ENCODE measurements around the gene DENND1A. TPM values are rescaled to one million over a fixed set of nuclear protein-coding genes. Genes with fewer than 3 reads are reported as not detected.

DENND1A gene
- total and polyA plus RNA-seq, 4 donors, result 7.9 to 22.0 (median 13.9) TPM

DNA sequence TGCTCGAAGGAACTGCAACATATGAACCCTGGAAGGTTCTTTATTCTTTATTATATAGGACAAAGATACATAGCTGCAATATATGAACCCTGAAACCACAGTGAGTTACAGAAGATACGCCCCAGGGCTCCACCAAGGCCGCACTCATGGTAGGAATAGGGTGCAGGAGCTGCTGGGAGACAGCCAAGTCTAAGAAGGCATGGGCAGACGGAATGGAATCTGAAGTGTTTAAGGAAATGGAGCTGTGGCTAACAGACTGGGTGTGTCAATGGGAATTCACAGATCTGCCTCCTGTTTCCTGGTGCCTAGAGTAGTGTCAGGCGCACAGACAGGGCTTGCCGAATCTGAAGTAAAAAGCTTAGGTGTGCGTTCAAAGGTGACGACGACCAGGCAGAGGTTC is 286.4 kb downstream of the DENND1A start (continued):
- TF ChIP-seq, protein P1, sequence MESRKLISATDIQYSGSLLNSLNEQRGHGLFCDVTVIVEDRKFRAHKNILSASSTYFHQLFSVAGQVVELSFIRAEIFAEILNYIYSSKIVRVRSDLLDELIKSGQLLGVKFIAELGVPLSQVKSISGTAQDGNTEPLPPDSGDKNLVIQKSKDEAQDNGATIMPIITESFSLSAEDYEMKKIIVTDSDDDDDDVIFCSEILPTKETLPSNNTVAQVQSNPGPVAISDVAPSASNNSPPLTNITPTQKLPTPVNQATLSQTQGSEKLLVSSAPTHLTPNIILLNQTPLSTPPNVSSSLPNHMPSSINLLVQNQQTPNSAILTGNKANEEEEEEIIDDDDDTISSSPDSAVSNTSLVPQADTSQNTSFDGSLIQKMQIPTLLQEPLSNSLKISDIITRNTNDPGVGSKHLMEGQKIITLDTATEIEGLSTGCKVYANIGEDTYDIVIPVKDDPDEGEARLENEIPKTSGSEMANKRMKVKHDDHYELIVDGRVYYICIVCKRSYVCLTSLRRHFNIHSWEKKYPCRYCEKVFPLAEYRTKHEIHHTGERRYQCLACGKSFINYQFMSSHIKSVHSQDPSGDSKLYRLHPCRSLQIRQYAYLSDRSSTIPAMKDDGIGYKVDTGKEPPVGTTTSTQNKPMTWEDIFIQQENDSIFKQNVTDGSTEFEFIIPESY (IDR thresholded peaks at IDR 0.05), result no peak
- TF ChIP-seq JUND (IDR thresholded peaks at IDR 0.05), result no peak
- no peak for TF ChIP-seq TAF1 (conservative IDR thresholded peaks at IDR 0.05)
- no peak for TF ChIP-seq RXRA (IDR thresholded peaks at IDR 0.05)
- no peak for TF ChIP-seq EGR1 (IDR thresholded peaks at IDR 0.05; ENCODE audit: low read depth in 2 of 2)
- no peak for TF ChIP-seq HNF4A (conservative IDR thresholded peaks at IDR 0.05)
- no peak for TF ChIP-seq HNF4G (IDR thresholded peaks at IDR 0.05)
- no peak for TF ChIP-seq YY1 (IDR thresholded peaks at IDR 0.05)

DNA sequence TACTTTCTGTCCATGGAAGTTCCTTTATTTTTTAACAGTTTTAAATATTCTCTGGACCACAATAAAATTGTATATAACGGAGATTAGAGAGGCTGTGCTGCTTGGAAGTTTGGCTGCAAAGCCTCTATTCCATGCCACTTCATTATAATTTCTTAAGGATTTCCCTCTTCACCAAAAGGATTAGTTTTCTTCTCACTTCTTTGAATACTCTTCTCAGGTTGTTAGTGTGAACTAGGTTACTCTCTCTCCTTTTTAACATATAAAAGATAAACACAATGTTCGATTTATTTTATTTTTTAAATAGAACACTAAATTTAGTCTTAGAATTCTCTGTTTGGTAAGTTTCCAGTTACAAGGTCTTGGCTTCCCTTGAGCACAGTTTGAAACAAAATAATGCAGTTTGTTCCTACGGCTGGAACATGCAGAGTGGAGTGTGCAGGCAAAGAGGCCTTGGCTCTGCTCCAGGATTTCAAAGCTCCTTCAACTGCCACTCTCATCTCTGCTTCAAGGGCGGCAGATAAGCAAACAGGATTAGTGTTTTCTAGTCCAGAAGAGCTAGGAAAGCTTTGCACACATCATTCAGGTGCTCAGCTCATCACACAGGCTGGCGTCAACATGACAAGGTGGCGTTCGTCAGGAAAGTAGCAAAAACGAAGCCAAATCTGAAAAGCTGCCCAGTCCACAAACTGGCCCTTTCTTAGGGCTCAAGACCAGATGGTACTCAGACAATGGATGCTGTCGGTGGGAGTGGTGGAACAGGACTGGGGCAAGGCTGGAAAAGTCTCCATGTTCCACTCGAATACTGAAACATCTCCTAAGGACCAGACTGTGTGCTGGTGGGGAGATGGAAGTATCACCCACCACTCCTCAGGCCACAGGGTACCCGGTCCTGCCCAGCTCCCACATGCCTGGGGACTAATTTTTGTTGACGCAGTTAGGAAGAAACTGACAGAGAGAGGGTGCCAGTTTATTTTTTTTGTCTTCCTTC is 287.3 kb downstream of the DENND1A start:
- H3K27me3 ChIP-seq (ENCODE audit: control insufficient read depth in 4 of 4, insufficient read depth in 4 of 4, low read length in 3 of 4), result no peaks in the 10 kb centered on the region
- H3K4me3 ChIP-seq (ENCODE audit: low read depth in 1 of 3, low read length in 3 of 3), result no peak overlapping the region
- TF ChIP-seq, protein P2, sequence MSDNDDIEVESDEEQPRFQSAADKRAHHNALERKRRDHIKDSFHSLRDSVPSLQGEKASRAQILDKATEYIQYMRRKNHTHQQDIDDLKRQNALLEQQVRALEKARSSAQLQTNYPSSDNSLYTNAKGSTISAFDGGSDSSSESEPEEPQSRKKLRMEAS (IDR thresholded peaks at IDR 0.05), result no peak
- TF ChIP-seq, protein P3, sequence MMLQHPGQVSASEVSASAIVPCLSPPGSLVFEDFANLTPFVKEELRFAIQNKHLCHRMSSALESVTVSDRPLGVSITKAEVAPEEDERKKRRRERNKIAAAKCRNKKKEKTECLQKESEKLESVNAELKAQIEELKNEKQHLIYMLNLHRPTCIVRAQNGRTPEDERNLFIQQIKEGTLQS (IDR thresholded peaks at IDR 0.05), result no peak
- TF ChIP-seq JUND (IDR thresholded peaks at IDR 0.05), result no peak
- DNase-seq (ENCODE audit: low spot score), result no peak
- H3K9me3 ChIP-seq (ENCODE audit: control insufficient read depth in 4 of 4, low read length in 3 of 4), result no peaks in the 10 kb centered on the region
- no peak overlapping the region for H3K9ac ChIP-seq (ENCODE audit: low read depth in 1 of 2, low read length in 2 of 2)
- H3K27ac ChIP-seq (ENCODE audit: low read depth in 1 of 2, low read length in 2 of 2), result no peak overlapping the region
- H3K4me1 ChIP-seq (ENCODE audit: control insufficient read depth in 4 of 4, insufficient read depth in 4 of 4, low read length in 3 of 4), result peaks cover 0 to 4% (median 0%) of the 10 kb centered on the region in 4 donors
- H3K36me3 ChIP-seq (ENCODE audit: control insufficient read depth in 4 of 4, insufficient read depth in 3 of 4, low read depth in 1 of 4, low read length in 3 of 4), result peaks cover 0 to 5% (median 0%) of the 10 kb centered on the region in 4 donors
- WGBS, result 79% methylated on average over 12 of the region's 12 CpGs

DNA sequence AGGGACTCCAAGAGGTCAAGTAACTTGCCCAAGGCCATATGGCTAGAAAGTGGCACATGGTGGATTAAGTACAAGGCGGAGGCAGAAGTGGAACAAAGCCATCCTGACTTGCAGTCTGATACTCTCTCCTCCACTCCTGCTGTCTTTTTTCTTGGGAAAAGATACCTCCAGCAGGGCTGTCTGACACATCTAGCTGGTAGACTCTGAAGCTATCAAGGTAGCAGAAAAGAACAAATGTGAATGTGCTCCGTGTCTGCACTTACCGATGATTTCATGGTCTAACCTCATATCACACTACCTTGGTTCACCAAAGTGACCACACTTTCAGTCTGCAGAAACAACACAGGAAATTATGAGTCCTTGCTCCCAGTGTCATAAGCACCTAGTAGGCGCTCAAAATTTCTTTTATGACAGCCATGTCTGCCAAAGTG is 289.1 kb downstream of the DENND1A start:
- TF ChIP-seq HNF4G (IDR thresholded peaks at IDR 0.05), result no peak
- no peak for TF ChIP-seq NR2F2 (IDR thresholded peaks at IDR 0.05)
- TF ChIP-seq FOXA2 (IDR thresholded peaks at IDR 0.05), result no peak
- no peak for TF ChIP-seq HNF4A (conservative IDR thresholded peaks at IDR 0.05)
- no peak for TF ChIP-seq RXRA (IDR thresholded peaks at IDR 0.05)
- no peak for TF ChIP-seq TAF1 (conservative IDR thresholded peaks at IDR 0.05)
- TF ChIP-seq JUND (IDR thresholded peaks at IDR 0.05), result no peak
- TF ChIP-seq, protein P4, sequence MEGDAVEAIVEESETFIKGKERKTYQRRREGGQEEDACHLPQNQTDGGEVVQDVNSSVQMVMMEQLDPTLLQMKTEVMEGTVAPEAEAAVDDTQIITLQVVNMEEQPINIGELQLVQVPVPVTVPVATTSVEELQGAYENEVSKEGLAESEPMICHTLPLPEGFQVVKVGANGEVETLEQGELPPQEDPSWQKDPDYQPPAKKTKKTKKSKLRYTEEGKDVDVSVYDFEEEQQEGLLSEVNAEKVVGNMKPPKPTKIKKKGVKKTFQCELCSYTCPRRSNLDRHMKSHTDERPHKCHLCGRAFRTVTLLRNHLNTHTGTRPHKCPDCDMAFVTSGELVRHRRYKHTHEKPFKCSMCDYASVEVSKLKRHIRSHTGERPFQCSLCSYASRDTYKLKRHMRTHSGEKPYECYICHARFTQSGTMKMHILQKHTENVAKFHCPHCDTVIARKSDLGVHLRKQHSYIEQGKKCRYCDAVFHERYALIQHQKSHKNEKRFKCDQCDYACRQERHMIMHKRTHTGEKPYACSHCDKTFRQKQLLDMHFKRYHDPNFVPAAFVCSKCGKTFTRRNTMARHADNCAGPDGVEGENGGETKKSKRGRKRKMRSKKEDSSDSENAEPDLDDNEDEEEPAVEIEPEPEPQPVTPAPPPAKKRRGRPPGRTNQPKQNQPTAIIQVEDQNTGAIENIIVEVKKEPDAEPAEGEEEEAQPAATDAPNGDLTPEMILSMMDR (IDR thresholded peaks at IDR 0.05; ENCODE audit: low read depth, low read length, missing input control), result no peak
- TF ChIP-seq EGR1 (IDR thresholded peaks at IDR 0.05; ENCODE audit: low read depth in 2 of 2), result no peak
- TF ChIP-seq GABPA (IDR thresholded peaks at IDR 0.05 in 1 of 2, conservative IDR thresholded peaks at IDR 0.05 in 1 of 2), result no peak
- H3K9ac ChIP-seq (ENCODE audit: low read depth in 1 of 2, low read length in 2 of 2), result no peak overlapping the region
- no peaks in the 10 kb centered on the region for H3K27me3 ChIP-seq (ENCODE audit: control insufficient read depth in 4 of 4, insufficient read depth in 4 of 4, low read length in 3 of 4)
- no peak overlapping the region for H3K4me3 ChIP-seq (ENCODE audit: low read depth in 1 of 3, low read length in 3 of 3)
- H3K4me1 ChIP-seq (ENCODE audit: control insufficient read depth in 4 of 4, insufficient read depth in 4 of 4, low read length in 3 of 4), result no peaks in the 10 kb centered on the region
- 94% methylated on average over 4 of the region's 4 CpGs for WGBS
- peaks cover 0 to 2% (median 0%) of the 10 kb centered on the region in 4 donors for H3K36me3 ChIP-seq (ENCODE audit: control insufficient read depth in 4 of 4, insufficient read depth in 3 of 4, low read depth in 1 of 4, low read length in 3 of 4)
- no peak for DNase-seq (ENCODE audit: low spot score)
- no peaks in the 10 kb centered on the region for H3K9me3 ChIP-seq (ENCODE audit: control insufficient read depth in 4 of 4, low read length in 3 of 4)
- H3K27ac ChIP-seq (ENCODE audit: low read depth in 1 of 2, low read length in 2 of 2), result no peak overlapping the region
